K562 (cell line): ENCODE measurements around the gene ANOS1. TPM values are rescaled to one million over a fixed set of nuclear protein-coding genes. Genes with fewer than 3 reads are reported as not detected.

Source experiments
- ATAC-seq: fragments of 200-7000 bp; cut with Tn5 transposase; 3 replicates; pipeline ENCODE4 v1.9.1; 2020; ENCODE audit warnings: moderate library complexity
- BruUV-seq: library from RNA; stranded (reverse); fragments of 400-500 nt; replicated peaks from 2 replicates; lab custom pipeline; 2021; lab: Mats Ljungman, UMichigan
- CTCF ChIA-PET: fragments of 300-600 bp; formaldehyde crosslinking; extraction: SDS; loops from one replicate; lab custom pipeline; 2021; ENCODE audit warnings: low intra/inter-chr PET ratio; lab: Yijun Ruan, JAX
- POLR2A ChIA-PET: fragments of 300-600, 350-650 bp; sonication (Branson Sonifier 250); formaldehyde crosslinking; extraction: SDS; loops from one replicate; lab custom pipeline; 2021; ENCODE audit warnings: antibody characterized with exemption, inconsistent platforms; lab: Yijun Ruan, JAX
- DNase-seq, 4 experiments: peaks; one replicate each; pipeline versions ENCODE4 v3.0.0 to v3.0.0-alpha.2; 2011 to 2018; ENCODE audit warnings: low spot score in 3 of 4, mixed read lengths in 3 of 4; ENCODE audit errors: extremely low read depth in 1 of 4
- FAIRE-seq: peaks from 2 replicates; lab custom pipeline; 2011; peaks lifted over from hg19 to GRCh38; lab: Jason Lieb, UNC
- H2AFZ ChIP-seq: 2 replicates; pipeline ENCODE4 v1.6.0; 2011; ENCODE audit warnings: low read depth, low read length, control low read depth, inconsistent platforms
- H3K27ac ChIP-seq: fragments of 200-600 bp; 3 replicates; pipeline ENCODE4 v1.8.0; 2011; ENCODE audit warnings: low read depth, mild to moderate bottlenecking, control low read depth, inconsistent platforms, low read length, moderate library complexity, mixed read lengths; ENCODE audit errors: extremely low read depth
- H3K27me3 ChIP-seq, 2 experiments: fragments of 300-600 bp in 1 of 2; 2 replicates in 1 of 2; 3 replicates in 1 of 2; pipeline versions ENCODE4 v1.6.0 to v1.8.0; 2011; ENCODE audit warnings: inconsistent platforms in 2 of 2, low read length in 2 of 2, mild to moderate bottlenecking in 1 of 2, mixed read lengths in 1 of 2, moderate library complexity in 1 of 2; ENCODE audit not compliant: control insufficient read depth in 2 of 2, insufficient read depth in 2 of 2
- H3K36me3 ChIP-seq: fragments of 300-600 bp; 3 replicates; pipeline ENCODE4 v1.8.0; 2011; ENCODE audit warnings: mild to moderate bottlenecking, low read length, inconsistent platforms; ENCODE audit not compliant: control insufficient read depth, insufficient read depth
- H3K4me1 ChIP-seq, 2 experiments: fragments of 200-600 bp in 1 of 2; replicated peaks in 1 of 2; 2 replicates in 1 of 2; 3 replicates in 1 of 2; pipeline versions ENCODE4 v1.5.1 to v1.8.0; 2011; ENCODE audit warnings: inconsistent platforms in 2 of 2, low read length in 2 of 2, mild to moderate bottlenecking in 1 of 2, mixed read lengths in 1 of 2, moderate library complexity in 1 of 2; ENCODE audit not compliant: control insufficient read depth in 2 of 2, insufficient read depth in 2 of 2
- H3K4me2 ChIP-seq: 2 replicates; pipeline ENCODE4 v1.6.1; 2011; ENCODE audit warnings: low read length, control low read depth, inconsistent platforms, mixed read lengths; ENCODE audit not compliant: insufficient read depth
- H3K4me3 ChIP-seq: fragments of 200-600 bp; sonication (generic), shearing (Covaris generic); 2 replicates; pipeline ENCODE4 v1.5.1; 2016; ENCODE audit warnings: control low read depth, inconsistent platforms
- H3K79me2 ChIP-seq: fragments of 200-600 bp; 3 replicates; pipeline ENCODE4 v1.8.0; 2011; ENCODE audit warnings: low read length, inconsistent platforms; ENCODE audit not compliant: control insufficient read depth, insufficient read depth
- H3K9ac ChIP-seq, 2 experiments: 2 replicates each; pipeline versions ENCODE4 v1.6.0 to v1.6.1; 2011; ENCODE audit warnings: low read depth in 2 of 2, low read length in 2 of 2, control low read depth in 1 of 2, inconsistent platforms in 1 of 2, mild to moderate bottlenecking in 1 of 2, mixed read lengths in 1 of 2; ENCODE audit not compliant: insufficient read depth in 1 of 2
- H3K9me1 ChIP-seq: one replicate; pipeline ENCODE4 v1.6.0; 2011; ENCODE audit warnings: inconsistent platforms, mild to moderate bottlenecking, low read length, moderate library complexity; ENCODE audit not compliant: control insufficient read depth, insufficient read depth
- H3K9me3 ChIP-seq: replicated peaks from 2 replicates; pipeline ENCODE4 v1.5.1; 2011; ENCODE audit warnings: low read depth, low read length, inconsistent platforms; ENCODE audit not compliant: control insufficient read depth, insufficient read depth
- H4K20me1 ChIP-seq: replicated peaks from 2 replicates; pipeline ENCODE4 v1.6.1; 2011; ENCODE audit warnings: low read length, inconsistent platforms, mixed read lengths; ENCODE audit not compliant: control insufficient read depth, insufficient read depth
- CREB3L1 ChIP-seq: fragments of 450-650 bp; IDR thresholded peaks from 2 replicates; pipeline ENCODE4 v1.6.1; 2014; ENCODE audit warnings: low read depth, mild to moderate bottlenecking, moderate library complexity, borderline replicate concordance
- CTBP1 ChIP-seq: fragments of 450-650 bp; IDR thresholded peaks from 2 replicates; pipeline ENCODE4 v1.6.1; 2016; ENCODE audit warnings: borderline replicate concordance
- DMBX1 ChIP-seq: fragments of 250-450 bp; sonication (Bioruptor Pico); IDR thresholded peaks from 2 replicates; pipeline ENCODE4 v1.8.0; 2022; ENCODE audit warnings: inconsistent platforms, mild to moderate bottlenecking, moderate library complexity, borderline replicate concordance
- DNMT1 ChIP-seq: fragments of 450-650 bp; IDR thresholded peaks from 2 replicates; pipeline ENCODE4 v1.6.1; 2016; ENCODE audit warnings: antibody characterized with exemption, mild to moderate bottlenecking
- HNRNPL ChIP-seq: fragments of 200-400 bp; formaldehyde crosslinking; IDR thresholded peaks from 2 replicates; pipeline ENCODE4 v1.6.1; 2017; ENCODE audit warnings: low read depth, mild to moderate bottlenecking, low read length
- POLR3G ChIP-seq: IDR thresholded peaks from 2 replicates; pipeline ENCODE4 v1.6.1; 2011; ENCODE audit not compliant: insufficient read length, insufficient replicate concordance; ENCODE audit errors: extremely low read depth
- RNF2 ChIP-seq: sonication (generic); IDR thresholded peaks from 2 replicates; pipeline ENCODE4 v1.6.1; 2016
- SREBF2 ChIP-seq: sonication (generic); formaldehyde crosslinking; IDR thresholded peaks from 2 replicates; pipeline ENCODE4 v1.4.0; 2020; ENCODE audit warnings: mild to moderate bottlenecking, missing genetic modification reagents
- STAG1 ChIP-seq: sonication (generic); formaldehyde crosslinking; IDR thresholded peaks from 2 replicates; pipeline ENCODE4 v1.5.0; 2020; ENCODE audit warnings: missing genetic modification reagents, borderline replicate concordance
- ZNF12 ChIP-seq: sonication (generic); formaldehyde crosslinking; IDR thresholded peaks from 2 replicates; pipeline ENCODE4 v1.4.0; 2020; ENCODE audit warnings: mild to moderate bottlenecking, missing genetic modification reagents
- ZNF561 ChIP-seq: fragments of 450-650 bp; formaldehyde crosslinking; conservative IDR thresholded peaks from 2 replicates; pipeline ENCODE4 v1.4.0; 2020; ENCODE audit warnings: mild to moderate bottlenecking, moderate library complexity
- ZNF655 ChIP-seq: fragments of 250-450 bp; sonication (Bioruptor Pico); IDR thresholded peaks from 2 replicates; pipeline ENCODE4 v1.5.0; 2021
- WGBS: fragments of 100-300 bp; shearing (Covaris generic); methylation state at CpG from one replicate; pipeline ENCODE4 v1.1.6; 2016; ENCODE audit warnings: low coverage, mixed read lengths; ENCODE audit not compliant: insufficient coverage; ENCODE audit errors: missing lambda C conversion rate; 5-methylcytosine and 5-hydroxymethylcytosine counted together
- in situ Hi-C: fragments of 300-500 bp; cut with MboI; formaldehyde crosslinking; loops from 4 replicates; pipeline ENCODE4 v1.15.0; 2018; ENCODE audit warnings: inconsistent platforms, mixed read lengths
- intact Hi-C: fragments of 100-400 bp; cut with micrococcal nuclease; formaldehyde crosslinking; loops from 2 replicates; pipeline ENCODE4 v1.14.2; 2022
- polyA plus RNA-seq, 8 experiments: library from polyadenylated mRNA; depleted of rRNA in 4 of 8; stranded (reverse) in 5 of 8; unstranded in 3 of 8; fragments of >200 nt; fragmentation: Nextera tagmentation in 2 of 8; fragmentation: Illumina TruSeq in 1 of 8; extraction: Ambion mirVana in 2 of 8; extraction: Trizol in 1 of 8; gene quantifications; 2 replicates each; pipeline versions ENCODE4 v1.2.1 to v1.2.3, GENCODE V29; 2011 to 2014; ENCODE audit warnings: inconsistent platforms in 1 of 8, missing spikeins in 1 of 8
- total RNA-seq, 7 experiments: library from RNA; depleted of rRNA in 6 of 7; stranded (reverse); fragments of >200 nt in 6 of 7; fragmentation: Illumina TruSeq in 2 of 7; extraction: Trizol in 2 of 7; gene quantifications; 2 replicates each; pipeline versions ENCODE4 v1.2.1 to v1.2.3, GENCODE V29; 2011 to 2021; ENCODE audit warnings: low replicate concordance in 1 of 7

ANOS1 gene
- total and polyA plus RNA-seq, 9 of the 15 experiments (the other 6 are each of a cell fraction or from before 2014, with no cell fraction given) = 0.04 TPM; not detected in 8

DNA sequence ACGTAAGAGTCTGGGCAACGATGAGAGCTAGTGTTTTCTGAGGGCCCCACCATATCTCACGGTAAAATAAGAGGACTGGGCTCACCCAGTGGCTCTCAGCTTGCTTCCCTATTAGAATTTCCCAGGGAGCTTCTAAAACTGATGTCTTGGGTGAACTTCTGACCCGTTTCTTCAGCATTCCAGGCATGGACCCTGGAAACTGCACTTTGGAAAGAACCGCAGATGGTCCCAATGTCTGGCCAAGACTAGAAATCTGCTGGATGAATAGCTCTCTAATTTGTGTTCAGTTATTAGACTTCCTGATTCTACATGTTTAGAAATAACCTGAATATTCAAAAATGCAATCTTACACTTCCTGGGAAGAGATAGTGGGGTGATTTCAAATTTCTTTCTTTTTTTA, 127.8 kb downstream of the ANOS1 start:
- H3K9me3 ChIP-seq = no peaks in the 10 kb centered on the region; the same call in 1 of the 2 replicates
- ChIA-PET POLR2A (no interaction called here), CTCF (no interaction called here)
- no peaks in the 10 kb centered on the region for H3K27me3 ChIP-seq
- 0% methylated on average over 4 of the region's 5 CpGs for WGBS
- no peak overlapping the region for H2AFZ ChIP-seq
- no peak for ATAC-seq
- no peak for TF ChIP-seq ZNF655
- TF ChIP-seq ZNF12 (CRISPR knock-in tag) = no peak
- H3K27ac ChIP-seq = no peak overlapping the region
- H3K4me3 ChIP-seq = no peak overlapping the region
- no peaks in the 10 kb centered on the region for H3K4me1 ChIP-seq
- no peak overlapping the region for H3K9ac ChIP-seq
- DNase-seq = no peak
- intact Hi-C loops = no loop called here
- no peak for FAIRE-seq
- no TSS peak for BruUV-seq
- H3K36me3 ChIP-seq = no peaks in the 10 kb centered on the region
- no peaks in the 10 kb centered on the region for H4K20me1 ChIP-seq
- H3K9me1 ChIP-seq = no peaks in the 10 kb centered on the region
- H3K79me2 ChIP-seq = no peaks in the 10 kb centered on the region
- in situ Hi-C loops = no loop called here
- H3K4me2 ChIP-seq = no peak overlapping the region

DNA sequence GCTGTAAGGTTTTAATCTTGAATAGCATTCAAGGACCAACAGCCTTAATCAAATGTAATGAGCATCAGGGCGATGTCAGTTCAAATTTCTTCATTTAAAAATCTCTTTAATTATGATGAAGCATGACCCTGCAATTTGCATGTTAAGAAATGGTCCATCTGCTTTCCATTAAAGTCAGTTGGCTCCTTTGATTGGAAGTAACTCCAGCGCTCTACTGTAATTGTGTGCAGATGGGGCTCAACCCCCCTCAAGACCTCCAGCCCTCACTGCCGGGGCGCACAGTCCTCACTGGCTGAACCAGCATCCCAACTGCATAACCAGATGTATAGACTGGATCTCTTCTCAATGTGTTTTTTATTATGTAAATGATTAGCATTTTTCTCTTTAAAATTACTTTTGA, 140.4 kb downstream of the ANOS1 start:
- no peak for ATAC-seq
- CTCF ChIA-PET = no interaction called here
- no peak for TF ChIP-seq ZNF561 (CRISPR knock-in tag)
- no peak for TF ChIP-seq RNF2
- no peak for TF ChIP-seq STAG1 (CRISPR knock-in tag)
- no peak for TF ChIP-seq CREB3L1
- no peak for TF ChIP-seq CTBP1
- TF ChIP-seq DNMT1 = no peak
- TF ChIP-seq SREBF2 = no peak
- no peak for TF ChIP-seq DMBX1 (CRISPR knock-in tag)
- TF ChIP-seq HNRNPL = no peak
- TF ChIP-seq POLR3G = no peak

More for the DNA sequence above, 140.4 kb downstream of the ANOS1 start:
- Histone ChIP-seq H3K79me2 (no peaks in the 10 kb centered on the region), H3K4me1 (no peaks in the 10 kb centered on the region), H3K9me3 (no peaks in the 10 kb centered on the region), H3K27ac (no peak overlapping the region), H3K4me2 (no peak overlapping the region), H3K9me1 (no peaks in the 10 kb centered on the region), H3K36me3 (no peaks in the 10 kb centered on the region), H3K4me3 (no peak overlapping the region), H2AFZ (no peak overlapping the region), H4K20me1 (no peaks in the 10 kb centered on the region), H3K9ac (no peak overlapping the region), H3K27me3 (no peaks in the 10 kb centered on the region)
- POLR2A ChIA-PET = no interaction called here
- in situ Hi-C loops = no loop called here
- intact Hi-C loops = no loop called here
- FAIRE-seq (no peak), DNase-seq (no peak)
- WGBS = 0% methylated on average over 4 of the region's 4 CpGs
- BruUV-seq = no TSS peak
